CD4-positive, alpha-beta memory T cell (primary cell): Measurements from ENCODE around the gene USP13. TPM values are rescaled to one million over a fixed set of nuclear protein-coding genes. Genes with fewer than 3 reads are reported as not detected.

Source experiments
- CTCF ChIA-PET: fragments of 350-600 bp; sonication (Branson Sonifier 250); formaldehyde crosslinking; loops from one replicate; lab custom pipeline; 2021; ENCODE audit warnings: inconsistent platforms; ENCODE audit not compliant: partially characterized antibody; lab: Charles Lee
- POLR2A ChIA-PET: fragments of 350-600 bp; sonication (Branson Sonifier 250); formaldehyde crosslinking; loops from one replicate; lab custom pipeline; 2021; ENCODE audit not compliant: partially characterized antibody; lab: Charles Lee
- DNase-seq, 5 donors: peaks; one replicate each; pipeline versions ENCODE4 v3.0.0 to v3.0.0-alpha.2; 2020 to 2022; ENCODE audit warnings: mixed read lengths in 1 of 5
- H3K27ac ChIP-seq: one replicate; pipeline ENCODE4 v1.7.0; 2013; ENCODE audit warnings: low read depth, low read length
- H3K27me3 ChIP-seq: 2 replicates; pipeline ENCODE4 v1.7.0; 2013; ENCODE audit warnings: mild to moderate bottlenecking, low read length, moderate library complexity; ENCODE audit not compliant: insufficient read depth
- H3K36me3 ChIP-seq: 2 replicates; pipeline ENCODE4 v1.7.0; 2013; ENCODE audit warnings: mild to moderate bottlenecking, low read length, moderate library complexity; ENCODE audit not compliant: insufficient read depth
- H3K4me1 ChIP-seq: 2 replicates; pipeline ENCODE4 v1.7.0; 2013; ENCODE audit warnings: mild to moderate bottlenecking, low read length, moderate library complexity; ENCODE audit not compliant: insufficient read depth
- H3K4me3 ChIP-seq, 2 donors: one replicate each; pipeline ENCODE4 v1.7.0; 2013; ENCODE audit warnings: low read length in 2 of 2, mild to moderate bottlenecking in 1 of 2
- H3K9me3 ChIP-seq, 2 donors: one replicate each; pipeline ENCODE4 v1.7.0; 2013; ENCODE audit warnings: low read length in 2 of 2, control low read depth in 1 of 2; ENCODE audit not compliant: control insufficient read depth in 1 of 2
- H3K27ac Mint-ChIP-seq, 7 donors: one replicate each; pipeline ENCODE4 v1.8.0; 2020 to 2021; ENCODE audit warnings: mixed read lengths in 7 of 7, mild to moderate bottlenecking in 6 of 7, inconsistent platforms in 3 of 7, moderate library complexity in 3 of 7
- H3K27me3 Mint-ChIP-seq, 2 donors: one replicate each; pipeline ENCODE4 v1.8.0; 2020 to 2021; ENCODE audit warnings: mixed read lengths in 2 of 2
- H3K36me3 Mint-ChIP-seq, 2 donors: one replicate each; pipeline ENCODE4 v1.8.0; 2020 to 2021; ENCODE audit warnings: mixed read lengths in 2 of 2, inconsistent platforms in 1 of 2, mild to moderate bottlenecking in 1 of 2
- H3K4me1 Mint-ChIP-seq, 4 donors: one replicate each; pipeline ENCODE4 v1.8.0; 2020 to 2021; ENCODE audit warnings: mixed read lengths in 4 of 4, mild to moderate bottlenecking in 1 of 4
- H3K4me3 Mint-ChIP-seq, 8 donors: one replicate each; pipeline ENCODE4 v1.8.0; 2020 to 2021; ENCODE audit warnings: mixed read lengths in 8 of 8, mild to moderate bottlenecking in 7 of 8, moderate library complexity in 6 of 8, inconsistent platforms in 3 of 8
- H3K9me3 Mint-ChIP-seq, 8 donors: one replicate each; pipeline ENCODE4 v1.8.0; 2020 to 2021; ENCODE audit warnings: mixed read lengths in 8 of 8, mild to moderate bottlenecking in 5 of 8, inconsistent platforms in 3 of 8, moderate library complexity in 1 of 8
- intact Hi-C: fragments of 100-400 bp; cut with micrococcal nuclease; formaldehyde crosslinking; loops from one replicate; pipeline ENCODE4 v1.15.1; 2023
- polyA plus RNA-seq, 2 donors: library from polyadenylated mRNA; unstranded; fragments of 300-500 nt; fragmentation: Illumina TruSeq; gene quantifications; one replicate each; pipeline ENCODE4 v1.2.3, GENCODE V29; 2021
- total RNA-seq, 2 experiments: library from RNA; stranded (reverse); gene quantifications; one replicate each; pipeline ENCODE4 v1.2.3, GENCODE V29; 2021

The USP13 gene
- total and polyA plus RNA-seq, 4 experiments from 2014 or later: 5.3 to 11.6 (median 9.6) TPM

- Mint-ChIP-seq H3K4me3 (no peak overlapping the region), H3K27me3 (no peaks in the 10 kb centered on the region), H3K4me1 (no peaks in the 10 kb centered on the region), H3K9me3 (no peaks in the 10 kb centered on the region), H3K27ac (no peak overlapping the region), H3K36me3 (peaks cover 27 to 39% of the 10 kb centered on the region in 2 donors)
- intact Hi-C loops: no loop called here
- no peaks in the 10 kb centered on the region for H3K27me3 ChIP-seq
- no peaks in the 10 kb centered on the region for H3K36me3 ChIP-seq
- no peak for DNase-seq
- H3K4me3 ChIP-seq: no peak overlapping the region
- no peaks in the 10 kb centered on the region for H3K9me3 ChIP-seq
- H3K27ac ChIP-seq: no peak overlapping the region
- POLR2A ChIA-PET: no interaction called here
- CTCF ChIA-PET: no interaction called here
- no peaks in the 10 kb centered on the region for H3K4me1 ChIP-seq
Measured at GRCh38 chr3:179731544-179731943, 78.7 kb downstream of the USP13 start.

- peaks cover 0 to 2% (median 0%) of the 10 kb centered on the region in 4 donors for H3K4me1 Mint-ChIP-seq
- ChIA-PET CTCF (no interaction called here), POLR2A (no interaction called here)
- no peaks in the 10 kb centered on the region for H3K9me3 ChIP-seq
- H3K27ac Mint-ChIP-seq: no peak overlapping the region
- no peak overlapping the region for H3K4me3 Mint-ChIP-seq
- H3K27ac ChIP-seq: no peak overlapping the region
- no peak for DNase-seq
- intact Hi-C loops: no loop called here
- H3K36me3 ChIP-seq: no peaks in the 10 kb centered on the region
- peaks cover 29 to 43% of the 10 kb centered on the region in 2 donors for H3K36me3 Mint-ChIP-seq
- no peaks in the 10 kb centered on the region for H3K9me3 Mint-ChIP-seq
- no peaks in the 10 kb centered on the region for H3K27me3 Mint-ChIP-seq
- no peak overlapping the region for H3K4me3 ChIP-seq
- H3K27me3 ChIP-seq: no peaks in the 10 kb centered on the region
- H3K4me1 ChIP-seq: no peaks in the 10 kb centered on the region
Measured at GRCh38 chr3:179732661-179733348, 80.0 kb downstream of the USP13 start.

DNA sequence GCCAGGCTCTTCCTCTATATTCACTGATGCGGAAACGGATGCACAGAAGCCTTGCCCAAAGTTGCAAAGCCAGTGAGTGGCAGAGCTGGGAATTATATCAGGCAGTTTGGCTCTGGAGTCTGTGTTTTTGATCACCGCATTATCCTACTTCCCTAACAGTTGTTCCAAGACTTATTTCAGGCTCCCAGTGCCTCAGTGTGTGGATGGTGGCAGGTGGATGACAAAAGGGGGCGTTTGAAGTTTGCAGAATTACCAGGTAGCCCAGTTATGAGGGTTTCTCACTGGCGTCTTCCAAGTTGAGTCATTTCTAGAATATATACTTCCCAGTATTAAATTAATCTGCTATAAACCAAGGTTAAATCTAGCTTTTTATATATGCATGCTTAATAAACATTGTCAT, 81.0 kb downstream of the USP13 start:
- CTCF ChIA-PET: interaction anchor here (1.4 kb wide), 1 partner anchor 84 kb away, joined by 4 read pairs; no protein-coding TSS in a partner anchor

DNA sequence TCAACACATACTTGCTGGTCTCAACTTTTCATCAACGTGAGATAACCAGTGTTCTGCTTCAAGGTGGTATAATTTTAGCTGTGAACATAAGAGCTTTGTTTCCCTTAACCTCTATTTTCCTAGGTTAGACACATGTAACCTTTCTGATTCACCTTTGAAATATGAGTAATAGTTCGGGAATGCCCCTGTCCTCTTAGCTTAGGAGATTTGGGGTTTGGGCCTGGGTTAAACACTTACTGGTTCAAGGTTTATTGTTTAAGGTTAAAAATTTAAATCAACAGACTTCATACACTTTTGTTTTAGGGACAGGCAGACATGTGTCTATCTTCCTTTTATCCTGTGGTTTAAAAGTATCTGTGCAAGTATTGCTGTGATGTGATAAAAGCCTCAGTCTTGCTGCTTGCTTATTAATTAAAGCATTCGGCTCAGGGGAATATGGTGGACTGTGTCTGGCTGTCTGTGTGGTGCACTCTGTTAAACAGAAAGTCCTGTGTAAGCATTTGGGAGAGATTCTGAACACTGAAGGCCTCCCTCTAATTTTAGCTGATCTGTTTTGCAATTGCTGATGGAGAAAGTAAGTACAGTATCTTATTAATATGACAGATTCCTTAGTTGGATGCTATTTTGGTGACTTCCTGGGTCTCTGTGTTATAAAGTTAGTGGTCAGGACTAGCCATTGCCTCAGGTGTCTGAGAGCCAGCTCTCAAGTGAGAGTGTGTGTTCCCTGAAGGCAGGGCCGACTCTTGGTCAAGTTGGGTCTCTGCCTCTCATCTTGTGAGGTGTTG, 81.8 kb downstream of the USP13 start:
- intact Hi-C loops: no loop called here
- peaks cover 34 to 42% of the 10 kb centered on the region in 2 donors for H3K36me3 Mint-ChIP-seq
- H3K9me3 Mint-ChIP-seq: no peaks in the 10 kb centered on the region
- Histone ChIP-seq H3K27me3 (no peaks in the 10 kb centered on the region), H3K4me3 (no peak overlapping the region), H3K4me1 (no peaks in the 10 kb centered on the region), H3K36me3 (no peaks in the 10 kb centered on the region), H3K27ac (no peak overlapping the region), H3K9me3 (no peaks in the 10 kb centered on the region)
- no peak for DNase-seq
- no peaks in the 10 kb centered on the region for H3K27me3 Mint-ChIP-seq
- CTCF ChIA-PET: interaction anchor here (1.4 kb wide), 1 partner anchor 85 kb away, joined by 4 read pairs; no protein-coding TSS in a partner anchor
- no peak overlapping the region for H3K4me3 Mint-ChIP-seq
- H3K4me1 Mint-ChIP-seq: peaks cover 0 to 4% (median 0%) of the 10 kb centered on the region in 4 donors
- POLR2A ChIA-PET: no interaction called here
- no peak overlapping the region for H3K27ac Mint-ChIP-seq

More for the DNA sequence above, 81.0 kb downstream of the USP13 start:
- Mint-ChIP-seq H3K27me3 (no peaks in the 10 kb centered on the region), H3K9me3 (no peaks in the 10 kb centered on the region), H3K36me3 (peaks cover 34 to 43% of the 10 kb centered on the region in 2 donors), H3K27ac (no peak overlapping the region), H3K4me1 (peaks cover 0 to 4% (median 0%) of the 10 kb centered on the region in 4 donors), H3K4me3 (no peak overlapping the region)
- H3K4me1 ChIP-seq: no peaks in the 10 kb centered on the region
- H3K36me3 ChIP-seq: no peaks in the 10 kb centered on the region
- DNase-seq: no peak
- POLR2A ChIA-PET: no interaction called here
- H3K27ac ChIP-seq: no peak overlapping the region
- H3K4me3 ChIP-seq: no peak overlapping the region
- intact Hi-C loops: no loop called here
- H3K27me3 ChIP-seq: no peaks in the 10 kb centered on the region
- H3K9me3 ChIP-seq: no peaks in the 10 kb centered on the region

DNA sequence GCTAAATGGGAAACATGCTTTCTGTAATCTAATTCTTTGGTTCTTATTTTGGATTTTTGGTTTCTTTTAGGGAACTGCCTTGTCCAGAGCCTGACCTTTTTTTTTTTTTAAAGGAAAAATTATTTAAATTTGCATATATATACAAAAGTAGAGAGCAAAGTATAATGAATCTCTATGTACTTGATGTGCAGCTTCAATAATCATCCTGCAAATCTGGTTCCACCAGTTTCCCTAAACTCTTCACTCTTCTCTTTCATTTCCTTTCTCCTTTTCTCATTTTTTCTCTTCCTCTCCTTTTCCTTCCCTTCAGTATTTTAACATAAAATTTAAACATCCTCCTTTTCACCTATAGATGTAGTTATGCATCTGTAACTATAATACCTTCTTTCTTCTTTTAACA, 82.5 kb downstream of the USP13 start:
- Mint-ChIP-seq H3K36me3 (peaks cover 33 to 42% of the 10 kb centered on the region in 2 donors), H3K4me3 (no peak overlapping the region), H3K27me3 (no peaks in the 10 kb centered on the region), H3K9me3 (no peaks in the 10 kb centered on the region), H3K27ac (peak overlapping the region in 1 of 7 donors; percentile 14), H3K4me1 (peaks cover 0 to 4% (median 0%) of the 10 kb centered on the region in 4 donors)
- no peaks in the 10 kb centered on the region for H3K9me3 ChIP-seq
- H3K27me3 ChIP-seq: no peaks in the 10 kb centered on the region
- no peak overlapping the region for H3K4me3 ChIP-seq
- no peak for DNase-seq
- CTCF ChIA-PET: interaction anchor here (1.4 kb wide), 1 partner anchor 86 kb away, joined by 4 read pairs; no protein-coding TSS in a partner anchor
- POLR2A ChIA-PET: no interaction called here
- no peaks in the 10 kb centered on the region for H3K4me1 ChIP-seq
- no peaks in the 10 kb centered on the region for H3K36me3 ChIP-seq
- no peak overlapping the region for H3K27ac ChIP-seq
- intact Hi-C loops: no loop called here

- H3K4me3 Mint-ChIP-seq: no peak overlapping the region
- H3K27me3 Mint-ChIP-seq: no peaks in the 10 kb centered on the region
- POLR2A ChIA-PET: no interaction called here
- H3K4me3 ChIP-seq: no peak overlapping the region
- H3K27me3 ChIP-seq: no peaks in the 10 kb centered on the region
- intact Hi-C loops: no loop called here
- no peaks in the 10 kb centered on the region for H3K4me1 ChIP-seq
- no peaks in the 10 kb centered on the region for H3K36me3 ChIP-seq
- H3K36me3 Mint-ChIP-seq: peaks cover 36 to 39% of the 10 kb centered on the region in 2 donors
- no peaks in the 10 kb centered on the region for H3K9me3 ChIP-seq
- H3K9me3 Mint-ChIP-seq: no peaks in the 10 kb centered on the region
- peak overlapping the region in 2 of 7 donors; percentile 24 to 53 for H3K27ac Mint-ChIP-seq
- CTCF ChIA-PET: no interaction called here
- no peak for DNase-seq
- H3K27ac ChIP-seq: no peak overlapping the region
- H3K4me1 Mint-ChIP-seq: peaks cover 0 to 4% (median 0%) of the 10 kb centered on the region in 4 donors
Measured at GRCh38 chr3:179738998-179739397, 86.2 kb downstream of the USP13 start.
